Kidney (tissue), 14 donors: ENCODE data around the gene C16orf89. TPM values are rescaled to one million over a fixed set of nuclear protein-coding genes. Genes with fewer than 3 reads are reported as not detected.
A peak's percentile ranks its signal among the peaks of the same experiment; 100 is the strongest.

Source experiments
- DNase-seq, 5 donors: peaks; one replicate each; pipeline ENCODE4 v3.0.0-alpha.2; 2013 to 2020
- FAIRE-seq: peaks from 2 replicates; lab custom pipeline; 2012; peaks lifted over from hg19 to GRCh38; lab: Jason Lieb, UNC
- H3K27ac ChIP-seq, 2 donors: one replicate each; pipeline ENCODE4 v1.7.0; 2013; ENCODE audit warnings: low read depth in 2 of 2, low read length in 2 of 2, inconsistent platforms in 1 of 2
- H3K27me3 ChIP-seq: one replicate; pipeline ENCODE4 v1.7.1; 2013; ENCODE audit warnings: low read length, inconsistent platforms; ENCODE audit not compliant: control insufficient read depth, insufficient read depth
- H3K36me3 ChIP-seq, 3 donors: one replicate each; pipeline versions ENCODE4 v1.7.0 to v1.7.1; 2013; ENCODE audit warnings: low read length in 3 of 3, control low read depth in 1 of 3, inconsistent platforms in 1 of 3; ENCODE audit not compliant: insufficient read depth in 3 of 3, control insufficient read depth in 2 of 3
- H3K4me1 ChIP-seq, 3 donors: one replicate each; pipeline versions ENCODE4 v1.7.0 to v1.7.1; 2013; ENCODE audit warnings: low read length in 3 of 3, inconsistent platforms in 1 of 3, low read depth in 1 of 3; ENCODE audit not compliant: control insufficient read depth in 2 of 3, insufficient read depth in 2 of 3
- H3K4me3 ChIP-seq, 3 donors: one replicate each; pipeline versions ENCODE4 v1.7.0 to v1.8.1; 2013; ENCODE audit warnings: low read length in 3 of 3, control low read depth in 1 of 3, inconsistent platforms in 1 of 3
- H3K9ac ChIP-seq, 3 donors: one replicate each; pipeline versions ENCODE4 v1.7.0 to v1.7.1; 2013; ENCODE audit warnings: low read length in 3 of 3, control low read depth in 1 of 3, inconsistent platforms in 1 of 3
- H3K9me3 ChIP-seq, 3 donors: one replicate each; pipeline versions ENCODE4 v1.7.0 to v1.7.1; 2013; ENCODE audit warnings: low read length in 3 of 3, control low read depth in 1 of 3, inconsistent platforms in 1 of 3; ENCODE audit not compliant: control insufficient read depth in 2 of 3, insufficient read depth in 1 of 3
- CTCF ChIP-seq: IDR thresholded peaks from 3 replicates; pipeline ENCODE4 v1.5.1; 2012; ENCODE audit warnings: mild to moderate bottlenecking, moderate library complexity, borderline replicate concordance; ENCODE audit not compliant: insufficient read depth; ENCODE audit errors: extremely low read depth
- intact Hi-C: fragments of 100-400 bp; cut with DNase I; formaldehyde crosslinking; loops from one replicate; pipeline ENCODE4 v1.11.1; 2022
- polyA plus RNA-seq: library from polyadenylated mRNA; stranded (reverse); fragments of 350-450 nt; fragmentation: Illumina TruSeq; extraction: RNeasy Lipid Tissue Mini Kit (QIAGEN cat#74804); gene quantifications from one replicate; pipeline ENCODE4 v1.2.3, GENCODE V29; 2014; ENCODE audit warnings: low read depth, low replicate concordance; ENCODE audit not compliant: insufficient read depth
- total RNA-seq: library from RNA; stranded (reverse); fragmentation: NEBNext Ultra II Directional; extraction: Animal tissue kit (Norgen Biotek cat#: 25700); gene quantifications from one replicate; pipeline ENCODE4 v1.2.1, GENCODE V29; 2021
- donor health status: control.
- donor health status: control.
- donor health status: control.
- donor health status: control.
- donor health status: control.
- donor health status: DM: yes; HTN: yes; CAD: no.
- donor health status: Normal renal cell carcinoma (clear cell type).

C16orf89 gene
- total and polyA plus RNA-seq, 2 donors from 2014 or later = 5.4 to 68.4 TPM

- FAIRE-seq = no peak
Observed at GRCh38 chr16:5005916-5006315, 59.8 kb downstream of the C16orf89 start.

GRCh38 chr16:5004311-5004710, 61.4 kb downstream of the C16orf89 start:
- Histone ChIP-seq H3K36me3 (no peaks in the 10 kb centered on the region), H3K9me3 (no peaks in the 10 kb centered on the region), H3K27me3 (no peaks in the 10 kb centered on the region), H3K27ac (no peak overlapping the region), H3K4me3 (no peak overlapping the region), H3K9ac (no peak overlapping the region), H3K4me1 (no peaks in the 10 kb centered on the region)
- no peak for FAIRE-seq
- DNase-seq = peak in 1 of 5 donors; percentile 23
- TF ChIP-seq CTCF = no peak
- intact Hi-C loops = no loop called here

More at GRCh38 chr16:5005916-5006315, 59.8 kb downstream of the C16orf89 start:
- Histone ChIP-seq H3K36me3 (no peaks in the 10 kb centered on the region), H3K9ac (no peak overlapping the region), H3K4me1 (no peaks in the 10 kb centered on the region), H3K9me3 (no peaks in the 10 kb centered on the region), H3K4me3 (no peak overlapping the region), H3K27me3 (no peaks in the 10 kb centered on the region), H3K27ac (no peak overlapping the region)
- intact Hi-C loops = no loop called here
- peak in 1 of 5 donors; percentile 22 for DNase-seq
- no peak for TF ChIP-seq CTCF

GRCh38 chr16:5003828-5004227, 61.9 kb downstream of the C16orf89 start:
- H3K36me3 ChIP-seq = no peaks in the 10 kb centered on the region
- intact Hi-C loops = no loop called here
- no peak for FAIRE-seq
- TF ChIP-seq CTCF = no peak
- H3K4me1 ChIP-seq = no peaks in the 10 kb centered on the region
- H3K9me3 ChIP-seq = no peaks in the 10 kb centered on the region
- H3K27ac ChIP-seq = no peak overlapping the region
- H3K4me3 ChIP-seq = no peak overlapping the region
- no peak overlapping the region for H3K9ac ChIP-seq
- H3K27me3 ChIP-seq = no peaks in the 10 kb centered on the region
- DNase-seq = peak in 1 of 5 donors; percentile 39

- DNase-seq = peak in 1 of 5 donors; percentile 57
- H3K27ac ChIP-seq = no peak overlapping the region
- no peaks in the 10 kb centered on the region for H3K4me1 ChIP-seq
- H3K4me3 ChIP-seq = no peak overlapping the region
- FAIRE-seq = no peak
- intact Hi-C loops = no loop called here
- H3K9me3 ChIP-seq = no peaks in the 10 kb centered on the region
- TF ChIP-seq CTCF = no peak
- no peaks in the 10 kb centered on the region for H3K36me3 ChIP-seq
- no peak overlapping the region for H3K9ac ChIP-seq
- no peaks in the 10 kb centered on the region for H3K27me3 ChIP-seq
Observed at GRCh38 chr16:5003211-5003610, 62.5 kb downstream of the C16orf89 start.
